Measurements from ENCODE around the gene DNASE1L3.

DNA sequence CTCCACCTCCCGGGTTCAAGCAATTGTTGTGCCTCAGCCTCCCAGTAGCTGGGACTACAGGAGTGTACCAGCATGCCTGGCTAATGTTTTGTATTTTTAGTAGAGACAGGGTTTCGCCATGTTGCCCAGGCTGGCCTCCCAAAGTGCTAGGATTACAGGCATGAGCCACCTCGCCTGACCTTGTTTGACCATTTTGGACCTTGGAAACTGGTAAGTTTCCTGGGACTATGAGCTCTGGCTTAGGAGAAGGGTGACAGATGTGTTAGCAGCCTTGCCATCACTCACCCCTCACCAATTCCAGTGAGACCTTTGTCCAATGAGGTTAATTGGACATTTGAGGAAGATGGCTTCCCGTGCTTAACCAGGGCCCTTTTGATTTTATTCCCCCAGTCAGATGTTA is 19.9 kb downstream of the DNASE1L3 start:
- TF ChIP-seq YY1 (IDR thresholded peaks at IDR 0.05; ENCODE audit: insufficient read depth, insufficient read length) (no peak), ZNF274 (IDR thresholded peaks at IDR 0.05; ENCODE audit: low read depth, low read length) (no peak), SUZ12 (IDR thresholded peaks at IDR 0.05; ENCODE audit: extremely low read depth, insufficient read depth, insufficient read length) (no peak)
